HG02759 (cell line): ENCODE data around the gene ASB2.

Source experiments
- ATAC-seq: cut with Tn5 transposase; IDR thresholded peaks from one replicate; pipeline ENCODE4 v1.9.1; 2021; ENCODE audit warnings: mild to moderate bottlenecking, moderate library complexity; ENCODE audit not compliant: unreplicated experiment

Gene ASB2

GRCh38 chr14:93976477-93977057 lies at the start of gene ASB2:
TSS of gene ASB2 (minus strand) at chr14:93976570. CDS start at chr14:93964539, 12,031 bp downstream.
- ATAC-seq, result peak; percentile 13

- ATAC-seq, result no peak
Observed at GRCh38 chr14:94025720-94026119, 49.4 kb upstream of the ASB2 start.

GRCh38 chr14:94024549-94024948 lies 48.2 kb upstream of the ASB2 start:
- no peak for ATAC-seq

- no peak for ATAC-seq
Observed at GRCh38 chr14:94022532-94023411, 46.4 kb upstream of the ASB2 start.

- ATAC-seq, result no peak
Observed at GRCh38 chr14:94021416-94022157, 45.2 kb upstream of the ASB2 start.

- no peak for ATAC-seq
Observed at GRCh38 chr14:94021001-94021400, 44.6 kb upstream of the ASB2 start.

GRCh38 chr14:94020267-94020666 lies 43.9 kb upstream of the ASB2 start:
- ATAC-seq, result no peak

GRCh38 chr14:94019329-94019728 lies 43.0 kb upstream of the ASB2 start:
- no peak for ATAC-seq

GRCh38 chr14:94018308-94018707 lies 41.9 kb upstream of the ASB2 start:
- ATAC-seq, result no peak

- no peak for ATAC-seq
Observed at GRCh38 chr14:94016446-94016976, 40.1 kb upstream of the ASB2 start.

- no peak for ATAC-seq
Observed at GRCh38 chr14:94015223-94015622, 38.9 kb upstream of the ASB2 start.

- ATAC-seq, result no peak
Observed at GRCh38 chr14:94014382-94014781, 38.0 kb upstream of the ASB2 start.

- ATAC-seq, result no peak
Observed at GRCh38 chr14:94011795-94012194, 35.4 kb upstream of the ASB2 start.

GRCh38 chr14:94010625-94011024 lies 34.3 kb upstream of the ASB2 start:
- ATAC-seq, result no peak

- peak; percentile 58 for ATAC-seq
Observed at GRCh38 chr14:94009767-94010166, 33.4 kb upstream of the ASB2 start.

- no peak for ATAC-seq
Observed at GRCh38 chr14:94008234-94008633, 31.9 kb upstream of the ASB2 start.

GRCh38 chr14:94005324-94006073 lies 29.1 kb upstream of the ASB2 start:
- ATAC-seq, result no peak

- no peak for ATAC-seq
Observed at GRCh38 chr14:94004015-94004414, 27.6 kb upstream of the ASB2 start.

- no peak for ATAC-seq
Observed at GRCh38 chr14:94003397-94003796, 27.0 kb upstream of the ASB2 start.

GRCh38 chr14:94001501-94002396 lies 25.4 kb upstream of the ASB2 start:
- peak; percentile 67 for ATAC-seq
